HL-60 (cell line): ENCODE data around the gene ZNF469.

ENCODE experiments used
- DNase-seq, 2 experiments: peaks; one replicate each; pipeline ENCODE4 v3.0.0-alpha.2; 2010 to 2020; ENCODE audit warnings: low read depth in 1 of 2, low spot score in 1 of 2
- H3K27ac ChIP-seq: fragments of 250-450 bp; sonication (Bioruptor Pico); replicated peaks from 2 replicates; pipeline ENCODE4 v1.5.1; 2020; ENCODE audit warnings: mild to moderate bottlenecking, moderate library complexity
- H3K27me3 ChIP-seq: fragments of 250-450 bp; sonication (Bioruptor Pico); 2 replicates; pipeline ENCODE4 v1.5.1; 2021; ENCODE audit warnings: mild to moderate bottlenecking, moderate library complexity; ENCODE audit not compliant: insufficient read depth, poor library complexity, severe bottlenecking
- H3K4me3 ChIP-seq: replicated peaks from 2 replicates; pipeline ENCODE4 v1.5.1; 2011; ENCODE audit warnings: mild to moderate bottlenecking, control low read depth, low read length; ENCODE audit not compliant: insufficient read depth
- CTCF ChIP-seq: IDR thresholded peaks from one replicate; pipeline ENCODE4 v1.5.1; 2011; ENCODE audit warnings: low read length, control low read depth, inconsistent platforms; ENCODE audit not compliant: insufficient read depth
- GABPA ChIP-seq: IDR thresholded peaks from 2 replicates; pipeline ENCODE4 v1.6.1; 2012; ENCODE audit warnings: low read depth
- POLR2AphosphoS5 ChIP-seq: IDR thresholded peaks from 2 replicates; pipeline ENCODE4 v1.6.1; 2012; ENCODE audit warnings: low read depth
- REST ChIP-seq: IDR thresholded peaks from 2 replicates; pipeline ENCODE4 v1.6.1; 2012; ENCODE audit warnings: low read depth; ENCODE audit not compliant: insufficient replicate concordance
- SPI1 ChIP-seq: IDR thresholded peaks from 2 replicates; pipeline ENCODE4 v1.6.1; 2012; ENCODE audit warnings: low read depth, mild to moderate bottlenecking, borderline replicate concordance

Gene ZNF469

GRCh38 chr16:88353232-88353631 lies 29.5 kb upstream of the ZNF469 start:
- H3K27me3 ChIP-seq, result no peaks in the 10 kb centered on the region
- TF ChIP-seq SPI1 (no peak), POLR2AphosphoS5 (no peak)
- H3K27ac ChIP-seq, result no peak overlapping the region
- no peak for DNase-seq
- H3K4me3 ChIP-seq, result no peak overlapping the region

- Histone ChIP-seq H3K4me3 (no peak overlapping the region), H3K27me3 (no peaks in the 10 kb centered on the region), H3K27ac (no peak overlapping the region)
- no peak for TF ChIP-seq SPI1
- no peak for TF ChIP-seq GABPA
- TF ChIP-seq CTCF, result no peak
- TF ChIP-seq POLR2AphosphoS5, result no peak
- no peak for TF ChIP-seq REST
- DNase-seq, result no peak
Measured at GRCh38 chr16:88353691-88354090, 29.1 kb upstream of the ZNF469 start.

GRCh38 chr16:88354229-88355092 lies 28.3 kb upstream of the ZNF469 start:
- Histone ChIP-seq H3K4me3 (no peak overlapping the region), H3K27ac (no peak overlapping the region), H3K27me3 (no peaks in the 10 kb centered on the region)
- TF ChIP-seq REST (no peak), CTCF (no peak), SPI1 (no peak), POLR2AphosphoS5 (no peak), GABPA (no peak)
- DNase-seq, result no peak

- no peak for TF ChIP-seq CTCF
- TF ChIP-seq POLR2AphosphoS5, result no peak
- no peak for TF ChIP-seq SPI1
- no peak for TF ChIP-seq REST
- no peak for TF ChIP-seq GABPA
- no peak for DNase-seq
- Histone ChIP-seq H3K4me3 (no peak overlapping the region), H3K27me3 (no peaks in the 10 kb centered on the region), H3K27ac (no peak overlapping the region)
Measured at GRCh38 chr16:88355093-88355388, 27.7 kb upstream of the ZNF469 start.
